GM10847 (cell line): Measurements from ENCODE around the gene CCND1.

ENCODE experiments used
- POLR2A ChIP-seq: IDR thresholded peaks from 2 replicates; pipeline ENCODE4 v1.6.1; 2011; ENCODE audit not compliant: insufficient read length; ENCODE audit errors: extremely low read depth

CCND1 gene

GRCh38 chr11:69662806-69663205 lies 21.9 kb downstream of the CCND1 start:
- no peak for TF ChIP-seq POLR2A

GRCh38 chr11:69663326-69663725 lies 22.4 kb downstream of the CCND1 start:
- TF ChIP-seq POLR2A, result no peak

DNA sequence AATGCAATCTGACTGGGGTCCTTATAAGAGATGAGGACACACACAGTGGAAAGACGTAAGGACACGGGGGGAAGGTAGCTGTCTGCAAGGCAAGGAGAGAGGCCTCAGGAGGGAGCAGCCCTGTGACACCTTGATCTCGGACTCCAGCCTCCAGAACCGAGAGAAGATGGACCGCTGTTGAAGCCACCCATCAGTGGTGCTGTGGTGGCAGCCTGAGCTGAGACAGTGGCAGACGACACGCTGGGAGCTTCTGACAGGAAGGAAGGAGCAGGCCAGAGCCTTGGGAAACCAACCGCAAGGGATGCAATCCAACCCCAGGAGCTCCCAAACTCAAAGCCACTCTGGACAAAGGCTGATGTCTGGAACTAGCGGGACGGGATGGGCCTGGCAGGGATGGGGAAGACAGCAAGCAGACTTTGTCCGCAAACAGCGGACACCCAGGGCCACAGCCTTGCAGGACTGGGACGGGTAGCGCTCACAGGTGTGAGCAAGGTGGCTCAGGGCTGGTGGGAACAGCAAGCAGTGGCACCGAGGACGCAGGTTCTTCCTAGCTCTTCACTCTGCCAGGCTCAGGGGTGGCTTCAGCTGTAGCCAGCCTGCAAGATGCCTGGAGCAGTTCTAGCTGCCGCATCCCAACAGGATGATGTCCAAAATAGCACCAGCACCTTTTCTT lies 23.3 kb downstream of the CCND1 start:
- TF ChIP-seq POLR2A, result no peak

- no peak for TF ChIP-seq POLR2A
These were observed 23.9 kb downstream of the CCND1 start for GRCh38 chr11:69664901-69665300.

DNA sequence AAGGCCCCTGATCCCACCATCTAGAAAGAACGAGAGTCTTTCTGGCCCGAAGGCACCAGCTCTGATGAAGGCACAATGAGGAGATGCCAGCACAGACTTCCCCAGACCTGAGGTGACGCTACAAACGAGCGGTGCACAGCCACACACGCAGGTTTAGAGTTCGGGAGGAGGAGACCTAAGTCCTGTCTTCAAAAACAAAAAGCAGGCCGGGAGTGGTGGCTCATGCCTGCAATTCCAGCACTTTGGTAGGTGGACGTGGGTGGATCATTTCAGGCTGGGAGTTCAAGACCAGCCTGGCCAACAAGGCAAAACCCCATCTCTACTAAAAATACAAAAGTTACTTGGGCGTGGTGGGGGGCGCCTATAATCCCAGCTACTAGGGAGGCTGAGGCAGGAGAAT lies 24.7 kb downstream of the CCND1 start:
- no peak for TF ChIP-seq POLR2A

GRCh38 chr11:69666261-69666660 lies 25.3 kb downstream of the CCND1 start:
- no peak for TF ChIP-seq POLR2A

DNA sequence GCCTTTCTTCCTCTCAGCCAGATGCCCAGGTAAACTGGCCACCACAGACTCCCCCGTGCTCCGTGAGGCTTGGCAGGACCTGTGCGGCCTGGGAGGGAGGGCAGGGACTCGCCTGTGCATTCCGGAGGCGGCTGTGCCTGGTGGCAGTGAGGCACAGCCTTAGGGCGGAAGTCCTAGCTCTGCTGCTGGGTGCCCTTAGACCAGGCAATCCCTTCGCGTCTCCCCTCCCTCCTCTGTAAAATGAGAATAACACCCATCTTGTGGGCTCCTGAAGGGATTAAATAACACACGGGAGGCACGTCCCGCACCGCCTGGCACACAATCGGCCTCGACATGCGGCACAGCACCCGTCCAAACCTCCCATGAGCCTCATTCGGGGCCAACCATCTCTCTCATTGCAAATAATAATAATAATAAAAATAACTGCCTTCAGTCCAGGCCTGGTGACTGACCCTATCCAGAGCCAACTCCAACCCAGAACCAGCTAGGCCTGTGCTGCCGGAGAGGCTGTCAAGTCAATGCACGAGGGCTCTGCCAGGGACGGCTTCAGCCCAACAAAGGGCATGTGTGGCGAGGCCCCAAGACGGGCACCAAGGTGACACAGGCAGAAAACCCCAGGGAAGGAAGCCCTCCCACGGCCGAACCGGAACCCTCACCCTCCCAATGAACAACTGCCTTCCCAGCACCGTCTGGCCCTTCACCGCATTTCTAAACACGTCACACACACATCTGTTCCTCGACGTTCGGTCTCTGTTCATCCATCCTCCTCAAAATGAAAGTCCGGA lies 26.0 kb downstream of the CCND1 start:
- TF ChIP-seq POLR2A, result no peak

GRCh38 chr11:69667619-69668604 lies 27.0 kb downstream of the CCND1 start:
- no peak for TF ChIP-seq POLR2A

- no peak for TF ChIP-seq POLR2A
These were observed 28.5 kb downstream of the CCND1 start for GRCh38 chr11:69669486-69669885.

GRCh38 chr11:69670158-69670845 lies 29.3 kb downstream of the CCND1 start:
- no peak for TF ChIP-seq POLR2A

DNA sequence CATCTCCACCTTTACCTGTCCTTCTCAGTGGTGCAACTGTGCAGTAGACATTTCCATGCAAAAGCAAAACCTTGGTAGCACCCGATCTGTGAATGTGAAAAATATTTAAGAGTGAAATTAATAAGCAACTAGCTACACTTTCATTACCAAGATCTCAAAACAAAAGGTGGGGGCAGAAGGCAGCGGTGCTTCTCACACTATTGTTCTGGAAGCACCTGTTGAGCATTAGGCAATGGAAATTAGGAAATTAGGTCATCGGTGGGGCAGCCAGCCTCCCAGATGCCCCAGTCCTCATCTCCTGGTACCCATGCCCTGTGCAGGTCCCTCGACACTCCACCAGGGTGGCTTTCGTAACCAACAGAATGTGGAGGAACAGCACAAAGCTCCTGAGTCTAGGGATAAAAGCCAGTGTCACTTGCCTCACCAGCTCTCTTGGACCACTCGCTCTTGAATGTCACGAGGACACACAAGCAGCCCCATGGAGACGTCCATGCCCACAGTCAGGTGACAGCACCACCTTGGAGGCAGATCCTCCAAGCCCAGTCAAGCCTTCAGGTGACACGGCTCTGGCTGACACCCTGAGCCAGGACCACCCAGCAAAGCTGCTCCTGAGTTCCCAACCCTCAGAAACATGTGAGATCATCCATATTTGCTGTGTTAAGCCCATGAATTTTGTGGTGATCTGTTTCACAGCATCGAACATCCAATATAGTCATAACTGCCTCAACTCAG lies 30.9 kb downstream of the CCND1 start:
- no peak for TF ChIP-seq POLR2A

DNA sequence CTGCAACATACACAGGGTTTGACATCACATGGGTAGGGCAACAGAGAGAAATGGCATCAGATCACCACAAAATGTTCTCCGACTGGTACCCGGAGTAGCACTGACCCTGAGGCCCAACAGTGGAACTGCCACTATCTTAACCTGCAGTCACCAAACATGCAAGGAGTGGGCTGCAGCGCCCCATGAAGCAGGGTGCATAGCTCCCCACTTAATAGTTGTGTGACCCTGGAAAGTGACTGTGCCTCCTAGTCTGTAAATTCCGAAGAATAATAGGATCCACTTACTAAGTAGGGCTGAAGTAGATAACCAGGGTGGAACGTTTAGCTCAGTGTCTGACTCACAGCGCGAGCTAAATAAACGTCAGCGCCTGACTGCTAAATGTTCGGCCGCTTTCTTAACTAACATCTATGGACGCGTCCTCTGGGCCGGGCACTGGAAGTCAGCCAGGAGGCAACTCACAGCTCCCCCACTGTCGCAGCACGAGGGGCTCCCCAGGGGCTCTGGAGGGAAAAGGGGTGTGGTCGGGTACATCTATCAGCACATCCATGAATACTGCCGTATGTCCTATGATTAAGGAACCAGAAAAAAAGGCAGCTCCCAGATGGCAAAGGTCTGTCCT lies 33.4 kb downstream of the CCND1 start:
- no peak for TF ChIP-seq POLR2A

GRCh38 chr11:69674886-69675714 lies 34.1 kb downstream of the CCND1 start, which contains the start of gene LTO1:
Gene LTO1, minus strand, starts transcription at chr11:69675353. Its CDS starts 114 bp downstream, at chr11:69675239.
- peak; percentile 87 for TF ChIP-seq POLR2A

DNA sequence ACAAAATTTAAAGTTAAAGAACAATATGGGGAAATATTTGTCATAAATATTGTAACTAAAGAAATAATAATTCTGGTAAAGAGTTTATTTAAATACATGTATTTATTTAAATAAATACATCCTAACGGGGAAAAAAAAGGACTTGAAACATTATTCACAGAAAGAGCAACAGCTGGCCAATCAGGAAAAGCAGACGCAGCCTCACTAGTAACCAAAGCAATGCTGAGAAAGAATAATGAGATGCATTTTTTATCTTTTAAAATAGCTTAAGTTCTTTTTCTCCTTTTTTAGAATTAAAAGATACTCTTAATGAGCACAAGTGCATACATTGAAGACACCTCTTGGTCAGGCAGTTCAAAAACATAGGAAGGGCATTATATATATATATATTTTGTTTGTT lies 36.8 kb downstream of the CCND1 start:
- no peak for TF ChIP-seq POLR2A
